ENCODE results near the gene ZNF778.

ZNF778 gene

DNA sequence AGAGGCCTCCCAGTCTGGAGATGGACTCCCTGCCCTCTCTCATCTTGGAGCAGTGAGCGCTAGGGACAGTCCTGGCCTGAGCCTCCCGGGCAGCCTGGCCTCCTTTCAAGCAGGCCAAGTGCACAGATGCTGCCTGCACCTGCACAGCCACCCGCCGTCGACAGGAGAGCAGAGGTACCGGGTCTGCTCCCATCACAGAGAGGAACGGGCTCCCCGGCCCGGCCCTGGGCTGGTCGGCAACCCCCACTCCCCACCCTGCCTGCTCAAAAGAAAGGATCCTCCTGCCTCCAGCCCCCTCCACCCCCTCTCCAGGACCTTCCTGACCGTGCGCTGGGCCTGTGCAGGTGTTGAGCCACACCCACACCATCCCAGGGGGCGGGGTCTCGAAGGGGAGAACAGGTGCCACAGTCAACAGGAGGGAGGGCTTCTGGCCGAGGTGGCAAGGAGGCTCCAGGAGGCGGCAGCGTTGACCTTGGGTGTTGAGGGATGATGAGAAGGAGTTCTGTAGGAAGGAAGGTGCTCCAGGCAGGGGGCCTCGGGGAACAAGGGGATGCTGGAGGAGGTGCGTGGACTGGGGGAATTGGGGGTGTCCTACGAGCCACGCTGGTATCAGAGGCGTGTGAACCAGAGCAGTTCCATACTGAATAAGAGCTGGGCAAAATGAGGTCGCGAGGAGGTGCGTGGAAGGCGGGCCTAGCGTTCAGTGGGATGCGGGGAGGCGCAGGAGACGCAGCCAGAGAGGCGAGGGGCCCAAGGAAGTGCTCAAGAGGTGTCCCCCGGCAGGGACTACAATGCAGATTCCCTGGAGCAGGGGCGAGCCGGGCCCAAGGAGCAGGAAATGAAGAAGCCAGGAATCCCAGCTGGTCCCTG, 46.9 kb upstream of the ZNF778 start (continued):
- TF ChIP-seq ZNF548 (tag by site-specific recombination; IDR thresholded peaks at IDR 0.05) (no peak), ZNF791 (tag by site-specific recombination; IDR thresholded peaks at IDR 0.05) (no peak), ZNF175 (tag by site-specific recombination; IDR thresholded peaks at IDR 0.05) (no peak), ZNF785 (tag by site-specific recombination; IDR thresholded peaks at IDR 0.05) (no peak), IKZF3 (tag by site-specific recombination; IDR thresholded peaks at IDR 0.05) (no peak), ZNF341 (tag by site-specific recombination; IDR thresholded peaks at IDR 0.05; ENCODE audit: low read depth) (no peak), ZNF394 (tag by site-specific recombination; IDR thresholded peaks at IDR 0.05; ENCODE audit: borderline replicate concordance) (no peak), ZNF596 (tag by site-specific recombination; IDR thresholded peaks at IDR 0.05) (no peak), ZNF626 (tag by site-specific recombination; IDR thresholded peaks at IDR 0.05) (no peak), WT1 (tag by site-specific recombination; IDR thresholded peaks at IDR 0.05) (no peak), ZBTB17 (tag by site-specific recombination; IDR thresholded peaks at IDR 0.05) (no peak), ZNF521 (tag by site-specific recombination; IDR thresholded peaks at IDR 0.05) (no peak), KLF16 (tag by site-specific recombination; IDR thresholded peaks at IDR 0.05) (peak; percentile 19; the same call in 1 of the 2 replicates), ZNF514 (tag by site-specific recombination; IDR thresholded peaks at IDR 0.05) (no peak), ZNF19 (tag by site-specific recombination; IDR thresholded peaks at IDR 0.05; ENCODE audit: low read depth) (no peak), ZFP3 (tag by site-specific recombination; IDR thresholded peaks at IDR 0.05; ENCODE audit: low read depth) (peak; percentile 27; the same call in 1 of the 2 replicates), ZFP41 (tag by site-specific recombination; IDR thresholded peaks at IDR 0.05; ENCODE audit: borderline replicate concordance) (no peak), KLF8 (tag by site-specific recombination; IDR thresholded peaks at IDR 0.05) (no peak), ZNF558 (tag by site-specific recombination; IDR thresholded peaks at IDR 0.05) (no peak), KLF10 (tag by site-specific recombination; IDR thresholded peaks at IDR 0.05) (no peak)
- TF ChIP-seq, protein P1, sequence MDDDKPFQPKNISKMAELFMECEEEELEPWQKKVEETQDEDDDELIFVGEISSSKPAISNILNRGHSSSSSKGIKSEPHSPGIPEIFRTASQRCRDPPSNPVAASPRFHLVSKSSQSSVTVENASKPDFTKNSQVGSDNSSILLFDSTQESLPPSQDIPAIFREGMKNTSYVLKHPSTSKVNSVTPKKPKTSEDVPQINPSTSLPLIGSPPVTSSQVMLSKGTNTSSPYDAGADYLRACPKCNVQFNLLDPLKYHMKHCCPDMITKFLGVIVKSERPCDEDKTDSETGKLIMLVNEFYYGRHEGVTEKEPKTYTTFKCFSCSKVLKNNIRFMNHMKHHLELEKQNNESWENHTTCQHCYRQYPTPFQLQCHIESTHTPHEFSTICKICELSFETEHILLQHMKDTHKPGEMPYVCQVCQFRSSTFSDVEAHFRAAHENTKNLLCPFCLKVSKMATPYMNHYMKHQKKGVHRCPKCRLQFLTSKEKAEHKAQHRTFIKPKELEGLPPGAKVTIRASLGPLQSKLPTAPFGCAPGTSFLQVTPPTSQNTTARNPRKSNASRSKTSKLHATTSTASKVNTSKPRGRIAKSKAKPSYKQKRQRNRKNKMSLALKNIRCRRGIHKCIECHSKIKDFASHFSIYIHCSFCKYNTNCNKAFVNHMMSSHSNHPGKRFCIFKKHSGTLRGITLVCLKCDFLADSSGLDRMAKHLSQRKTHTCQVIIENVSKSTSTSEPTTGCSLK (tag by site-specific recombination; IDR thresholded peaks at IDR 0.05) = no peak
- TF ChIP-seq, protein P2, sequence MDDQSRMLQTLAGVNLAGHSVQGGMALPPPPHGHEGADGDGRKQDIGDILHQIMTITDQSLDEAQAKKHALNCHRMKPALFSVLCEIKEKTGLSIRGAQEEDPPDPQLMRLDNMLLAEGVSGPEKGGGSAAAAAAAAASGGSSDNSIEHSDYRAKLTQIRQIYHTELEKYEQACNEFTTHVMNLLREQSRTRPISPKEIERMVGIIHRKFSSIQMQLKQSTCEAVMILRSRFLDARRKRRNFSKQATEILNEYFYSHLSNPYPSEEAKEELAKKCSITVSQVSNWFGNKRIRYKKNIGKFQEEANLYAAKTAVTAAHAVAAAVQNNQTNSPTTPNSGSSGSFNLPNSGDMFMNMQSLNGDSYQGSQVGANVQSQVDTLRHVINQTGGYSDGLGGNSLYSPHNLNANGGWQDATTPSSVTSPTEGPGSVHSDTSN (CRISPR knock-in tag; IDR thresholded peaks at IDR 0.05) = no peak
- TF ChIP-seq, protein P3, sequence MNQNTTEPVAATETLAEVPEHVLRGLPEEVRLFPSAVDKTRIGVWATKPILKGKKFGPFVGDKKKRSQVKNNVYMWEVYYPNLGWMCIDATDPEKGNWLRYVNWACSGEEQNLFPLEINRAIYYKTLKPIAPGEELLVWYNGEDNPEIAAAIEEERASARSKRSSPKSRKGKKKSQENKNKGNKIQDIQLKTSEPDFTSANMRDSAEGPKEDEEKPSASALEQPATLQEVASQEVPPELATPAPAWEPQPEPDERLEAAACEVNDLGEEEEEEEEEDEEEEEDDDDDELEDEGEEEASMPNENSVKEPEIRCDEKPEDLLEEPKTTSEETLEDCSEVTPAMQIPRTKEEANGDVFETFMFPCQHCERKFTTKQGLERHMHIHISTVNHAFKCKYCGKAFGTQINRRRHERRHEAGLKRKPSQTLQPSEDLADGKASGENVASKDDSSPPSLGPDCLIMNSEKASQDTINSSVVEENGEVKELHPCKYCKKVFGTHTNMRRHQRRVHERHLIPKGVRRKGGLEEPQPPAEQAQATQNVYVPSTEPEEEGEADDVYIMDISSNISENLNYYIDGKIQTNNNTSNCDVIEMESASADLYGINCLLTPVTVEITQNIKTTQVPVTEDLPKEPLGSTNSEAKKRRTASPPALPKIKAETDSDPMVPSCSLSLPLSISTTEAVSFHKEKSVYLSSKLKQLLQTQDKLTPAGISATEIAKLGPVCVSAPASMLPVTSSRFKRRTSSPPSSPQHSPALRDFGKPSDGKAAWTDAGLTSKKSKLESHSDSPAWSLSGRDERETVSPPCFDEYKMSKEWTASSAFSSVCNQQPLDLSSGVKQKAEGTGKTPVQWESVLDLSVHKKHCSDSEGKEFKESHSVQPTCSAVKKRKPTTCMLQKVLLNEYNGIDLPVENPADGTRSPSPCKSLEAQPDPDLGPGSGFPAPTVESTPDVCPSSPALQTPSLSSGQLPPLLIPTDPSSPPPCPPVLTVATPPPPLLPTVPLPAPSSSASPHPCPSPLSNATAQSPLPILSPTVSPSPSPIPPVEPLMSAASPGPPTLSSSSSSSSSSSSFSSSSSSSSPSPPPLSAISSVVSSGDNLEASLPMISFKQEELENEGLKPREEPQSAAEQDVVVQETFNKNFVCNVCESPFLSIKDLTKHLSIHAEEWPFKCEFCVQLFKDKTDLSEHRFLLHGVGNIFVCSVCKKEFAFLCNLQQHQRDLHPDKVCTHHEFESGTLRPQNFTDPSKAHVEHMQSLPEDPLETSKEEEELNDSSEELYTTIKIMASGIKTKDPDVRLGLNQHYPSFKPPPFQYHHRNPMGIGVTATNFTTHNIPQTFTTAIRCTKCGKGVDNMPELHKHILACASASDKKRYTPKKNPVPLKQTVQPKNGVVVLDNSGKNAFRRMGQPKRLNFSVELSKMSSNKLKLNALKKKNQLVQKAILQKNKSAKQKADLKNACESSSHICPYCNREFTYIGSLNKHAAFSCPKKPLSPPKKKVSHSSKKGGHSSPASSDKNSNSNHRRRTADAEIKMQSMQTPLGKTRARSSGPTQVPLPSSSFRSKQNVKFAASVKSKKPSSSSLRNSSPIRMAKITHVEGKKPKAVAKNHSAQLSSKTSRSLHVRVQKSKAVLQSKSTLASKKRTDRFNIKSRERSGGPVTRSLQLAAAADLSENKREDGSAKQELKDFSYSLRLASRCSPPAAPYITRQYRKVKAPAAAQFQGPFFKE (tag by site-specific recombination; IDR thresholded peaks at IDR 0.05; ENCODE audit: borderline replicate concordance) = no peak
- TF ChIP-seq, protein P4, sequence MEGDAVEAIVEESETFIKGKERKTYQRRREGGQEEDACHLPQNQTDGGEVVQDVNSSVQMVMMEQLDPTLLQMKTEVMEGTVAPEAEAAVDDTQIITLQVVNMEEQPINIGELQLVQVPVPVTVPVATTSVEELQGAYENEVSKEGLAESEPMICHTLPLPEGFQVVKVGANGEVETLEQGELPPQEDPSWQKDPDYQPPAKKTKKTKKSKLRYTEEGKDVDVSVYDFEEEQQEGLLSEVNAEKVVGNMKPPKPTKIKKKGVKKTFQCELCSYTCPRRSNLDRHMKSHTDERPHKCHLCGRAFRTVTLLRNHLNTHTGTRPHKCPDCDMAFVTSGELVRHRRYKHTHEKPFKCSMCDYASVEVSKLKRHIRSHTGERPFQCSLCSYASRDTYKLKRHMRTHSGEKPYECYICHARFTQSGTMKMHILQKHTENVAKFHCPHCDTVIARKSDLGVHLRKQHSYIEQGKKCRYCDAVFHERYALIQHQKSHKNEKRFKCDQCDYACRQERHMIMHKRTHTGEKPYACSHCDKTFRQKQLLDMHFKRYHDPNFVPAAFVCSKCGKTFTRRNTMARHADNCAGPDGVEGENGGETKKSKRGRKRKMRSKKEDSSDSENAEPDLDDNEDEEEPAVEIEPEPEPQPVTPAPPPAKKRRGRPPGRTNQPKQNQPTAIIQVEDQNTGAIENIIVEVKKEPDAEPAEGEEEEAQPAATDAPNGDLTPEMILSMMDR (tag by site-specific recombination; IDR thresholded peaks at IDR 0.05) = peak; percentile 47; the same call in 1 of the 2 replicates
- TF ChIP-seq, protein P5, sequence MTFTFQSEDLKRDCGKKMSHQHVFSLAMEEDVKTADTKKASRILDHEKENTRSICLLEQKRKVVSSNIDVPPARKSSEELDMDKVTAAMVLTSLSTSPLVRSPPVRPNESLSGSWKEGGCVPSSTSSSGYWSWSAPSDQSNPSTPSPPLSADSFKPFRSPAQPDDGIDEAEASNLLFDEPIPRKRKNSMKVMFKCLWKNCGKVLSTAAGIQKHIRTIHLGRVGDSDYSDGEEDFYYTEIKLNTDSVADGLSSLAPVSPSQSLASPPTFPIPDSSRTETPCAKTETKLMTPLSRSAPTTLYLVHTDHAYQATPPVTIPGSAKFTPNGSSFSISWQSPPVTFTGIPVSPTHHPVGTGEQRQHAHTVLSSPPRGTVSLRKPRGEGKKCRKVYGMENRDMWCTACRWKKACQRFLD (tag by site-specific recombination; IDR thresholded peaks at IDR 0.05) = no peak
- TF ChIP-seq, protein P6, sequence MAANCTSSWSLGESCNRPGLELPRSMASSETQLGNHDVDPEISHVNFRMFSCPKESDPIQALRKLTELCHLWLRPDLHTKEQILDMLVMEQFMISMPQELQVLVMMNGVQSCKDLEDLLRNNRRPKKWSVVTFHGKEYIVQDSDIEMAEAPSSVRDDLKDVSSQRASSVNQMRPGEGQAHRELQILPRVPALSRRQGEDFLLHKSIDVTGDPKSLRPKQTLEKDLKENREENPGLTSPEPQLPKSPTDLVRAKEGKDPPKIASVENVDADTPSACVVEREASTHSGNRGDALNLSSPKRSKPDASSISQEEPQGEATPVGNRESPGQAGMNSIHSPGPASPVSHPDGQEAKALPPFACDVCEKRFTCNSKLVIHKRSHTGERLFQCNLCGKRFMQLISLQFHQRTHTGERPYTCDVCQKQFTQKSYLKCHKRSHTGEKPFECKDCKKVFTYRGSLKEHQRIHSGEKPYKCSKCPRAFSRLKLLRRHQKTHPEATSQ (tag by site-specific recombination; IDR thresholded peaks at IDR 0.05) = no peak
